HepG2 (cell line): Measurements from ENCODE around the gene CDHR5.
A peak's percentile ranks its signal among the peaks of the same experiment; 100 is the strongest.

Experiments
- AFF4 ChIP-seq: sonication (generic); formaldehyde crosslinking; IDR thresholded peaks from 2 replicates; pipeline ENCODE4 v1.4.0; 2020; ENCODE audit warnings: missing genetic modification reagents
- CTCF ChIP-seq: sonication (generic); formaldehyde crosslinking; IDR thresholded peaks from 2 replicates; pipeline ENCODE4 v1.5.0; 2020; ENCODE audit warnings: mild to moderate bottlenecking, missing genetic modification reagents, moderate library complexity
- FOXK2 ChIP-seq: fragments of 450-650 bp; IDR thresholded peaks from 2 replicates; pipeline ENCODE4 v1.6.1; 2016
- GPBP1L1 ChIP-seq: sonication (generic); formaldehyde crosslinking; IDR thresholded peaks from 2 replicates; pipeline ENCODE4 v1.5.0; 2020; ENCODE audit warnings: mild to moderate bottlenecking, missing genetic modification reagents
- MTF1 ChIP-seq: sonication (generic); formaldehyde crosslinking; IDR thresholded peaks from 2 replicates; pipeline ENCODE4 v1.5.0; 2020; ENCODE audit warnings: missing genetic modification reagents
- POLR2A ChIP-seq, 2 experiments: IDR thresholded peaks; 2 replicates each; pipeline ENCODE4 v1.6.1; 2011; ENCODE audit warnings: low read depth in 2 of 2, low read length in 2 of 2, mild to moderate bottlenecking in 1 of 2, moderate library complexity in 1 of 2; ENCODE audit not compliant: insufficient read depth in 1 of 2
- ZNF556 ChIP-seq: sonication (generic); formaldehyde crosslinking; IDR thresholded peaks from 2 replicates; pipeline ENCODE4 v1.4.0; 2020; ENCODE audit warnings: mild to moderate bottlenecking, missing genetic modification reagents, borderline replicate concordance

GRCh38 chr11:643849-644738 lies 19.3 kb upstream of the CDHR5 start:
- TF ChIP-seq CTCF (CRISPR knock-in tag) (no peak), ZNF556 (CRISPR knock-in tag) (no peak), AFF4 (no peak), POLR2A (IDR thresholded peaks at IDR 0.05; ENCODE audit: insufficient read depth in 1 of 2, low read depth in 2 of 2, low read length in 2 of 2) (peak in 1 of 2 experiments; percentile 22; a peak in 1 of 4 replicates), MTF1 (CRISPR knock-in tag) (no peak), FOXK2 (no peak), GPBP1L1 (CRISPR knock-in tag) (no peak)
